Spinal cord (tissue), 10 donors: ENCODE measurements around the gene PTS. TPM values are rescaled to one million over a fixed set of nuclear protein-coding genes. Genes with fewer than 3 reads are reported as not detected.
A peak's percentile ranks its signal among the peaks of the same experiment; 100 is the strongest.

Experiments
- DNase-seq, 6 donors: peaks; one replicate each; pipeline versions ENCODE4 v3.0.0 to v3.0.0-alpha.2; 2013 to 2015; ENCODE audit warnings: low spot score in 6 of 6, low read depth in 4 of 6
- H3K27ac ChIP-seq: one replicate; pipeline ENCODE4 v1.5.1; 2013; ENCODE audit warnings: low read depth, low read length, control low read depth
- H3K27me3 ChIP-seq: one replicate; pipeline ENCODE4 v1.6.1; 2013; ENCODE audit warnings: low read length; ENCODE audit not compliant: control insufficient read depth, insufficient read depth
- H3K36me3 ChIP-seq: one replicate; pipeline ENCODE4 v1.6.1; 2013; ENCODE audit warnings: low read length; ENCODE audit not compliant: control insufficient read depth, insufficient read depth
- H3K4me1 ChIP-seq: one replicate; pipeline ENCODE4 v1.6.1; 2013; ENCODE audit warnings: low read length; ENCODE audit not compliant: control insufficient read depth, insufficient read depth
- H3K4me3 ChIP-seq: one replicate; pipeline ENCODE4 v1.5.1; 2013; ENCODE audit warnings: low read depth, low read length, control low read depth
- H3K9me3 ChIP-seq: one replicate; pipeline ENCODE4 v1.6.1; 2013; ENCODE audit warnings: low read length; ENCODE audit not compliant: control insufficient read depth, insufficient read depth
- WGBS: methylation state at CpG from one replicate; pipeline ENCODE4 v1.1.5; 2013; ENCODE audit warnings: missing lambda C conversion rate; ENCODE audit not compliant: insufficient coverage; 5-methylcytosine and 5-hydroxymethylcytosine counted together
- polyA plus RNA-seq, 2 donors: library from polyadenylated mRNA; unstranded; fragments of 120-200 nt; gene quantifications; one replicate each; pipeline ENCODE4 v1.2.1, GENCODE V29; 2013; ENCODE audit not compliant: insufficient read length in 2 of 2
- total RNA-seq, 2 donors: library from RNA; depleted of rRNA in 1 of 2; stranded (reverse); fragments of 120-200 nt in 1 of 2; fragments of >200 nt in 1 of 2; gene quantifications; one replicate each; pipeline versions ENCODE4 v1.2.3 to v1.2.4, GENCODE V29; 2013 to 2014
- donor health status: healthy.

PTS gene
- total and polyA plus RNA-seq, 4 donors: 49.0 to 97.1 (median 73.2) TPM

GRCh38 chr11:112248201-112248600, 22.0 kb downstream of the PTS start:
- no peak overlapping the region for H3K27ac ChIP-seq
- no CpG with 5 or more reads among the region's 2 CpGs for WGBS
- H3K4me3 ChIP-seq: no peak overlapping the region
- no peak for DNase-seq
- no peaks in the 10 kb centered on the region for H3K4me1 ChIP-seq
- no peaks in the 10 kb centered on the region for H3K9me3 ChIP-seq
- H3K36me3 ChIP-seq: no peaks in the 10 kb centered on the region
- no peaks in the 10 kb centered on the region for H3K27me3 ChIP-seq

- no peak for DNase-seq
- Histone ChIP-seq H3K27me3 (no peaks in the 10 kb centered on the region), H3K27ac (no peak overlapping the region), H3K4me1 (no peaks in the 10 kb centered on the region), H3K36me3 (no peaks in the 10 kb centered on the region), H3K4me3 (no peak overlapping the region), H3K9me3 (no peaks in the 10 kb centered on the region)
- whole genome bisulfite sequencing: 100% methylated on average over 1 of the region's 8 CpGs
These were observed 23.8 kb downstream of the PTS start for GRCh38 chr11:112249871-112250610.

GRCh38 chr11:112253605-112254242, 27.5 kb downstream of the PTS start:
- WGBS: 100% methylated on average over 1 of the region's 3 CpGs
- no peak for DNase-seq
- no peak overlapping the region for H3K4me3 ChIP-seq
- H3K4me1 ChIP-seq: peaks cover 3% of the 10 kb centered on the region
- no peaks in the 10 kb centered on the region for H3K36me3 ChIP-seq
- H3K9me3 ChIP-seq: no peaks in the 10 kb centered on the region
- H3K27ac ChIP-seq: no peak overlapping the region
- no peaks in the 10 kb centered on the region for H3K27me3 ChIP-seq

GRCh38 chr11:112255067-112255720, 29.0 kb downstream of the PTS start:
- Histone ChIP-seq H3K27ac (no peak overlapping the region), H3K36me3 (no peaks in the 10 kb centered on the region), H3K4me3 (no peak overlapping the region), H3K27me3 (no peaks in the 10 kb centered on the region), H3K4me1 (peaks cover 3% of the 10 kb centered on the region), H3K9me3 (no peaks in the 10 kb centered on the region)
- 28% methylated on average over 11 of the region's 15 CpGs for WGBS
- DNase-seq: peak in 4 of 6 donors; percentile 1 to 79 (median 38)

GRCh38 chr11:112260490-112260889, 34.3 kb downstream of the PTS start, which contains the start of gene PLET1:
Gene PLET1, minus strand, starts transcription at chr11:112260860. Its CDS starts 271 bp downstream, at chr11:112260589.
- H3K4me1 ChIP-seq: peaks cover 3% of the 10 kb centered on the region
- no peaks in the 10 kb centered on the region for H3K27me3 ChIP-seq
- 100% methylated on average over 1 of the region's 2 CpGs for WGBS
- H3K4me3 ChIP-seq: no peak within 1 kb of the TSS
- no peak within 1 kb of the TSS for H3K27ac ChIP-seq
- DNase-seq: no peak
- H3K36me3 ChIP-seq: no peaks in the 10 kb centered on the region
- H3K9me3 ChIP-seq: no peaks in the 10 kb centered on the region

GRCh38 chr11:112265659-112266409, 39.6 kb downstream of the PTS start:
- WGBS: 70% methylated on average over 4 of the region's 11 CpGs
- Histone ChIP-seq H3K4me1 (no peaks in the 10 kb centered on the region), H3K27me3 (no peaks in the 10 kb centered on the region), H3K4me3 (no peak overlapping the region), H3K27ac (no peak overlapping the region), H3K9me3 (no peaks in the 10 kb centered on the region), H3K36me3 (no peaks in the 10 kb centered on the region)
- no peak for DNase-seq

- DNase-seq: no peak
- Histone ChIP-seq H3K36me3 (no peaks in the 10 kb centered on the region), H3K27ac (no peak overlapping the region), H3K27me3 (no peaks in the 10 kb centered on the region), H3K4me3 (no peak overlapping the region), H3K9me3 (no peaks in the 10 kb centered on the region), H3K4me1 (no peaks in the 10 kb centered on the region)
- WGBS: 96% methylated on average over 3 of the region's 3 CpGs
These were observed 40.2 kb downstream of the PTS start for GRCh38 chr11:112266410-112266778.

- 56% methylated on average over 3 of the region's 5 CpGs for WGBS
These were observed 41.0 kb downstream of the PTS start for GRCh38 chr11:112267188-112267591.

GRCh38 chr11:112268406-112268805, 42.2 kb downstream of the PTS start:
- Histone ChIP-seq H3K27me3 (no peaks in the 10 kb centered on the region), H3K27ac (no peak overlapping the region), H3K36me3 (no peaks in the 10 kb centered on the region), H3K4me1 (no peaks in the 10 kb centered on the region), H3K9me3 (no peaks in the 10 kb centered on the region), H3K4me3 (no peak overlapping the region)
- WGBS: 93% methylated on average over 2 of the region's 5 CpGs
- no peak for DNase-seq

More at GRCh38 chr11:112267188-112267591, 41.0 kb downstream of the PTS start:
- Histone ChIP-seq H3K4me1 (no peaks in the 10 kb centered on the region), H3K4me3 (no peak overlapping the region), H3K27ac (no peak overlapping the region), H3K27me3 (no peaks in the 10 kb centered on the region), H3K9me3 (no peaks in the 10 kb centered on the region), H3K36me3 (no peaks in the 10 kb centered on the region)
- no peak for DNase-seq
